COLO668 (cell line): ENCODE measurements around the gene HPCAL4.

Experiments used
- DNase-seq: peaks from one replicate; lab custom pipeline; 2025; ENCODE audit not compliant: unreplicated experiment; lab: John Stamatoyannopoulos, UW

HPCAL4 gene

DNA sequence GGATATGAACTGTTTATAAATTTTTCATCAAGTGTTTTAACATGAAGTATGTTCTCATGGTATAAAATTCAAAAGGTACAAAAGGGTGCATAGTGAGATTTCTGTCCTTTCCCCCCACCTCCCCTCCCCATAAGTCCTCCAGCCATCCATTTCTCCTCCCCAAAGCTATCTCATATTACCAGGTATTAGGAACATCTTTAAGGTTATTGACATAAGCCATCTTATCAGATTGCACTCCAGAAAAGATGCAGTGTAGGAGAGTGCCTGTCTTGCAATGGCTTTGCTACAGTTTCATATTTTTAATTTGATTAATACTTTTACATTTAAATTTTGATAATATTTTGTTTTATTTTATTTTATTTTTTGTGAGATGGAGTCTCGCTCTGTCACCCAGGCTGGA, 13.5 kb upstream of the HPCAL4 start:
- no peak for DNase-seq

DNA sequence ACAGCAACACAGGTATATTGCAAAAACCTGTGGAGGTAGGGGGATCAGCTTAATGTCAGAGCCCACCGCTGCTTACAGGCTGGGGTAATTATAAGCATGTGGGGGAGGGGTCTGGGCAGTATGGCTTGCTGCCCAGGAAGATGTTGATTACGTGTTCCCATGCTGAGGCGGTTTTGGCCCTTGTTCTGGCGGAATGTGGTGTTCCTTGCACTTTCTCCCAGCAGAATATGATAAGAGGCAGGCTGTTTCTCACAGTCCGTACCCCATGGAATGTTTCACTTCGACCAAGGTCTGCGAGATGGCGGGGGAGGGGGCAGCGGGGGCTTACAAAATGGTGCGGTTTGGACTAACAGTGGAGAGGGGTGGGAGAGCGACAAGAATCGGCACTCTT, 9.8 kb upstream of the HPCAL4 start:
- DNase-seq, result no peak

GRCh38 chr1:39700348-39700747, 9.1 kb upstream of the HPCAL4 start:
- no peak for DNase-seq

- DNase-seq, result no peak
Measured at GRCh38 chr1:39699419-39699818, 8.2 kb upstream of the HPCAL4 start.

- DNase-seq, result no peak
Measured at GRCh38 chr1:39698568-39698967, 7.3 kb upstream of the HPCAL4 start.

- no peak for DNase-seq
Measured at GRCh38 chr1:39696448-39696847, 5.2 kb upstream of the HPCAL4 start.

GRCh38 chr1:39695016-39695415, 3.8 kb upstream of the HPCAL4 start:
- no peak for DNase-seq

DNA sequence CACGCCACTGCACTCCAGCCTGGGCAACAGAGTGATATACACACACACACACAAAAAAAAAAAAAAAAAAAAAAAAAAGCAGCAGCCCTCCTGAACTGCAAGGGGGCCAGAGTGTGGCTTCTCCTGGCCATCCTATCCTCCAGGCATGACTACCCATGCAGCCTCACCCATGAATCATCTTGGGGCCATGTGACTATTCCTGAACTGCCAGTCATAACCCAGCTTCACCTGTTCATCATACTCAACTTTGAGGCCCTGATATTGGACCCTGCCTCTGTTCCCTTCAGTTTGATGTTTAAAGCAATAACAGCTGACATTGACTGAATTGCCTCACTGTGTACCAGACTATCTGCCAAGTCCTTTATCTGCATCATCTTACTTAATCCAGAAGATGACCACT, 2.8 kb upstream of the HPCAL4 start:
- no peak for DNase-seq

- no peak for DNase-seq
Measured at GRCh38 chr1:39692152-39693074, 1.2 kb upstream of the HPCAL4 start.

- DNase-seq, result no peak
Measured at GRCh38 chr1:39690794-39691382, 345 bp downstream of the HPCAL4 start.

- DNase-seq, result no peak
Measured at GRCh38 chr1:39690225-39690624, 1.0 kb downstream of the HPCAL4 start.

DNA sequence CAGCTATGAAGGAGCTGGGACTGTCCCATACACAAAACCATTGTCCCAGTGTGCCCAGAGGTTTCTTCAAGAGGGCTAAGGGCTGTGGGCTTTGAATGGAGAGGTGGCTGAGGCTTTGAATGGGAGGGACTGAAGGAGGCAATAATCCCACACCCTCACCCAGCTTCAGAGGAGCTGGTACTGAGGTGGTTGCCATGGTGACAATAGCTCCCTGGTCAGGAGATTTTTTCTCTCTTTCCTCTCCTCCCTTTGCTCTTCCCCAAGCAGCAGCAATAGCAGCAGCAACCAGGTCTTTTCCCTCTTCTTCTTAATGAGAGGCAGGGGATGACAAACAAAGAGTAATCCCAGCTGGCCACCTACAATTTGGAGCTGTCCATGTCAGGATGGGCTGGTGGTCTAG, 1.6 kb downstream of the HPCAL4 start:
- DNase-seq, result peak; percentile 99

DNA sequence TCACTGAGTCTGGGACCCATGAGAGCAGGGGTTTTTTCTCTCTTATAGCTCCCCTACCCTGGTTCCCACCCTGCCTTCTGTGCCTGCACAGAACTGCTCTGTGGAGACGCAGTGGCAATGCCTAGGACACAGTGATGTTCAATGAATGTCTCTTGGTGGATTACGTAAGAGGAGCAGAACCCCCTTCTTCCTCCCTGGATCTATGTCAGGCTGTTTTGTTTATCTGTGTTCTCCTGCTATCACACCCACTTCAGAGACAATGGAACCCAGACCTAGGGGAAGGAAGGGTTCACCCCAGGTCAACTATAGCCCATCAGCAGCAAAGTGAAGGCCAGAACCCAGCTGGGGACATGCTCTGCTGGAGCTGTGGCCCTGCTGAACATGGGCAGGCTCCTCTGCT, 2.0 kb downstream of the HPCAL4 start:
- no peak for DNase-seq

- DNase-seq, result no peak
Measured at GRCh38 chr1:39688706-39689105, 2.5 kb downstream of the HPCAL4 start.

- DNase-seq, result no peak
Measured at GRCh38 chr1:39687243-39687642, 4.0 kb downstream of the HPCAL4 start.

DNA sequence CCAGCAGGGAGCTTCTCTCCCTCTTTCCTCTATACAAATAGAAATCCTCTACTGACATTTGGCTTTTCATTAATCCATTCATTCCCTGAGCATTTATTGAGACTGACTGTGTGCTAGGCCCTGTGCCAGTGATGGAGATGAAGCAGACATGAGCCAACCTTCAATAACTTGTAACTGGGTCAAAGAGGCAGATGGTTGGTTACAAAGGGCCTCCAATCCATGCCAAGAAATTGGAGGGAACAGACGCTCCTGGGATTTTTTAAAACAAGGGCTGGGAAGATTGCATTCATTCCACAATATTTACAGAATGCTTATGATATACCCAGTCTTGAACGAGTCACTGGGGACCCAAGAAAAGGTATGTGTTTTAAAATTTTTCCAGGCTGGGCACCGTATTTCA, 6.2 kb downstream of the HPCAL4 start:
- no peak for DNase-seq

DNA sequence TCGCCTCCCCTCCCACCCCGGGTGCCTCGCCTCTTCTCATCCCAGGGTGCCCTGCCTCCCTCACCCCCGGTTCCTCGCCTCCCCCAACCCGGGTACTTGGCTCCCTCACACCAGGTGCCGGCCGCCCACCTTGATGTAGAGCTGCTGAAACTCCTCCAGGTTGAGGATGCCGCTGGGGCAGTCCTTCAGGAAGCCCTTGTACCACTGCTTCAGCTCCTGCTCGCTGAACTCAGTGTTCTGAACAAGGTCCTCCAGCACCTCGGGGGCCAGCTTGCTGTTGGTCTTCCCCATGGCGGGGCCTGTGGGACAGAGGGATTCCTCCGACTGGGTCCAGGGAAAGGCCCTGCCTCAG, 6.9 kb downstream of the HPCAL4 start:
- no peak for DNase-seq

DNA sequence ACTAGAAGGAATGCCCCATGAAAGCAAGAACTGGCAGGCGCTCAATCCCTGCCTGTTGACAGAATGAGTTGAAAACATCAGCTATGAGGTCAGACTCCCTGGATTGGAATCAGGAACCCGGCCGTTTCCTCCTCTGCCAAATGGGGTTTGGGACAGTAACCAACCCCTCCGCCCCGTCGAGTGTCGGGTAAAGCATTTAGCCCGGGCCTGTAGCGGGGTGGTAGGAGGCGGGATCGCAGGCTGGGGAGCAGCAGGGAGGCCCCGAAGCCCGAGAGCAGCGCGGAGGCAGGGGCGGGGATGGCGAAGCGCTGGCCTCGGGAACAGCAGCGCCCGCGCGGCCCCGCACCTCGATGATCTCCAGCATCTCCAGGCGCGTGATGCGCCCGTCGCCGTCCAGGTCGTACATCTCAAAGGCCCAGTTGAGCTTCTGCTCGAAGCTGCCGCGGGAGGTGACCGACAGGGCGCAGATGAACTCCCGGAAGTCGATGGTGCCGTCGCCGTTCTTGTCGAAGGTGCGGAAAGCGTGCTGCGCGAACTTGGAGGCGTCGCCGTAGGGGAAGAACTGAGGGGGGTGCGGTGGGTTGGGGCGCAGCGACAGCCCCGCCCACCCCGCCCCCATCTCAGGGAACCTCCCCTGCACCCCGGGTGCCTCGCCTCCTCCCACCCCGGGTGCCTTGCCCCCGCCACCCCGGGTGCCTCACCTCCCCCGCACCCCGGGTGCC, 7.5 kb downstream of the HPCAL4 start:
- DNase-seq, result no peak

- DNase-seq, result no peak
Measured at GRCh38 chr1:39681999-39682398, 9.2 kb downstream of the HPCAL4 start.

DNA sequence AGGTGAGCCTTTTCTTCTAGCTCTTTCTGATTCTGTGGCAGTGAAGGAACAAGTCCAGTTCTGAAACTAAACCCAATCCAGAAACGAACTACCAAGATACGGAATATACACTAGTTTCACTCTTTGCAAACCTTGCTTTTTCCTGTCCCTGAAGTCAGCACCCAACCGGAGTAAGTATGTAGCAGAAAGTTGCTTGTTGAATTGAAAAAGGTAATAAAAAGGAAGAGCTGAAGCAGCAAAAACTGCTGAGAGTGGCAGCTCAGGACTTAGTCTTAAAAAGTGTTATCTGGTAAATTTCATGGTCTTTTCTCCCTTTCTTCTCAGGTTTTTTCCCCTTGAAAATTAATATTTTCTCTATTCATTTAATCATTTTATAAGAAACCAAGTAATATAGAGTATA, 9.9 kb downstream of the HPCAL4 start:
- no peak for DNase-seq

DNA sequence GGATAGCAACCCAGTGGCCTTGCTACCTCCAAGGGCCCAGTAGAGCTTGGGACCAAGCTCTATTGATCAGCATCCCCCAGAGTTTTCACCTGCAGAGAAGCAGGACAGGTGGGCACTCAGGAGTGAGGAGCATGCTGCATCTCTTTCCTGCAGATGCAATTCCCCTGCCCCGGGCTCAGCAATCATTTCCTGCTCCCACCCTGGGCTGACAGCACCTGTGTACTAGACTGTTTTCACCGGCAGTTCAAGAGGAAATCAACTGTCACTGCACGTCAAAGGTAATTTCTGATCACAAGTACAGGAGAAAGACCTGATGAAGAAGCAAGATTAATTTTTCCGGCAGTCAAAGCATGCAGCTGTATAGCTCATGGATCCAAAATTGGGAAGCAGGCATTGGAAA, 10.5 kb downstream of the HPCAL4 start:
- DNase-seq, result no peak

DNA sequence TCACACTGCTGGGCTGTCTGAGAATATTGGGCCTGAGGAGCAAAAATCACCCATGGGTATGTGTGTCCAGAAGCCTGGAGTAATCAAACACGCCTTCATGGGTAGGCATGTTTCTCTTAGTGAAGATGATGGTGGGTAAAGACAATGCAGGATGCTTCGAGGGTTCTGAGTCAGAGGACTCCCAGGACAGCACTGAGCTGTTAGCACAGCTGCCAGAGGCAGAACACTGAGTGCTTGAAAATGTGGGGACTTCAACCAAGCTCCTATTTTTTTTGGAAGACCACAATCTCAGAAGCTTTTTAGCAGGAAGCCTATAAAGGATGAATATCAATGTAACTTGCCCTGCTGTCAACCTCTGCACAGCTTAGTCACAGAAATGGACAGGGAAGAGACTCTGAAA, 11.4 kb downstream of the HPCAL4 start:
- DNase-seq, result no peak
